Ovary (tissue), 3 donors: ENCODE data around the gene BUB3.

ENCODE experiments used
- EP300 ChIP-seq: sonication (generic); formaldehyde crosslinking; IDR thresholded peaks from one replicate; pipeline ENCODE4 v1.6.1; 2017; ENCODE audit warnings: antibody characterized with exemption
- POLR2A ChIP-seq: fragments of 450-650 bp; IDR thresholded peaks from one replicate; pipeline ENCODE4 v1.6.1; 2017; ENCODE audit warnings: antibody characterized with exemption, mild to moderate bottlenecking, moderate library complexity
- TF ChIP-seq, protein P1 (sequence below), 3 donors: fragments of 450-650 bp in 2 of 3; fragments of 200-600 bp in 1 of 3; IDR thresholded peaks; one replicate each; pipeline versions ENCODE4 v1.5.1 to v1.8.0; 2016 to 2022; ENCODE audit warnings: antibody characterized with exemption in 3 of 3, mild to moderate bottlenecking in 1 of 3
- donor health status: DM: no; HTN: no; CAD: no.

GRCh38 chr10:123132576-123133477 is 21.4 kb upstream of the BUB3 start:
- TF ChIP-seq, protein P1, sequence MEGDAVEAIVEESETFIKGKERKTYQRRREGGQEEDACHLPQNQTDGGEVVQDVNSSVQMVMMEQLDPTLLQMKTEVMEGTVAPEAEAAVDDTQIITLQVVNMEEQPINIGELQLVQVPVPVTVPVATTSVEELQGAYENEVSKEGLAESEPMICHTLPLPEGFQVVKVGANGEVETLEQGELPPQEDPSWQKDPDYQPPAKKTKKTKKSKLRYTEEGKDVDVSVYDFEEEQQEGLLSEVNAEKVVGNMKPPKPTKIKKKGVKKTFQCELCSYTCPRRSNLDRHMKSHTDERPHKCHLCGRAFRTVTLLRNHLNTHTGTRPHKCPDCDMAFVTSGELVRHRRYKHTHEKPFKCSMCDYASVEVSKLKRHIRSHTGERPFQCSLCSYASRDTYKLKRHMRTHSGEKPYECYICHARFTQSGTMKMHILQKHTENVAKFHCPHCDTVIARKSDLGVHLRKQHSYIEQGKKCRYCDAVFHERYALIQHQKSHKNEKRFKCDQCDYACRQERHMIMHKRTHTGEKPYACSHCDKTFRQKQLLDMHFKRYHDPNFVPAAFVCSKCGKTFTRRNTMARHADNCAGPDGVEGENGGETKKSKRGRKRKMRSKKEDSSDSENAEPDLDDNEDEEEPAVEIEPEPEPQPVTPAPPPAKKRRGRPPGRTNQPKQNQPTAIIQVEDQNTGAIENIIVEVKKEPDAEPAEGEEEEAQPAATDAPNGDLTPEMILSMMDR (IDR thresholded peaks at IDR 0.05): peak; percentile 41 to 61 (median 49)
- TF ChIP-seq POLR2A (no peak), EP300 (no peak)
